HG03378 (cell line): Measurements from ENCODE around the gene RAB3GAP2.
A peak's percentile ranks its signal among the peaks of the same experiment; 100 is the strongest.
"Not testable (repeated sequence)": the region's sequence is repeated elsewhere in the genome, so short reads cannot be mapped to it uniquely, and the experiment has no call there.

Source experiments
- ATAC-seq: cut with Tn5 transposase; IDR thresholded peaks from one replicate; pipeline ENCODE4 v1.9.1; 2021; ENCODE audit warnings: mild to moderate bottlenecking, moderate library complexity; ENCODE audit not compliant: unreplicated experiment

RAB3GAP2 gene

GRCh38 chr1:220149742-220150141 lies 122.5 kb downstream of the RAB3GAP2 start:
- ATAC-seq, result peak; percentile 58

- ATAC-seq, result no peak
Observed at GRCh38 chr1:220144051-220144450, 128.2 kb downstream of the RAB3GAP2 start.

GRCh38 chr1:220139966-220140365 lies 132.3 kb downstream of the RAB3GAP2 start:
- no peak for ATAC-seq

DNA sequence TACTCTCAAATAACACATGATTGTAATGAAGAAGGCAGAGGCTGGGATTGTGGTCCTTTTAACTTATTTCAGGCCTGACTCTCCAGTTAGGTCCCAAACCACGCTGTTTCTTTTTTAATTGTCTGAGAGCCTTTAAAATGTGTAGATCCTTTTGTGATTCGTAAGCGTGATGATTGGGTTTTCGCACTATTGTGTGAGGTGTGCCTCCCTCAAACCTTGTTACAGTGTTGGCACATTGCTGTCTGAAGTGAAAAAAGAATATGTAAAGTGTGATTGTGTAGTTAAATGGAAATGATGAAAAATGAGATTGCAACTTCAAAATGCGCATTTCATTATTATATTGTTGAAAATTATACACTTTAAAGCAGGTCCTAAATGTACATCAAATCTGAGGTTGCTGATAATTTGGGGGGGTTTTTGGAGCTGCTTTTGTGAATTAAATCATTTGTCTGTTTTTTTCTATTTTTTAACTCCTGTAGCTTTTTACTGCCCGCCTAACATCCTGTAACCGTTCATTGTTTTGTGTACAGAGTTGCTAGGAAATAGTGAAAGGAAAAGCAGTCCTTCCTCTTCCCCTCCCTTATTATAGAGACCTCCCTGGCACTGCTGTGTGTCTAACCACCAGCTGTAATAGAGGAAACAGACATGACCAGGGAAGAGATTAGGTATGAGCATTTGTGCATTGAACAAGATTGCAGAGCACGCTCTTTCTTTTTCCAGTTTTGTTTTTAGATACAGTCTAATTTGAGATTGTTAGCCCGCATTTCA lies 135.1 kb downstream of the RAB3GAP2 start:
- no peak for ATAC-seq

DNA sequence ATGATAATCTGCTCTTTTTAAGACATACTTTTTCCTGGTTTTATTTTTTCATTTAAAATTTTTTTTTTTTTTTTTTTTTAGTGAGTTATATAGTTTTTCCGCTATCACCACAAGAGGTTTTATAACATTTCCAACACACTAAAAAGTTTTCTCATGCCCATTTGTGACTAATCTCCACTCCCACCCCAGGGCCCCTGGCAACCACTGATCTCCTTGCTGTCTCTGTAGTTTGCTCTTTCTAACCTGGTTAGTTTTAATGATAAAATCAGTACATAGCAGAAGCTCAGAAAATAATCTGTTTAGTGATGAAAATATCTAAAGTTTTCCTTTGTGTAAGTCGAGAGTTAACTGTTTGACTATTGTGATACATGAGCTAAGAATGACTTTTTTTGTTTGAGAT lies 136.5 kb downstream of the RAB3GAP2 start:
- ATAC-seq, result no peak

DNA sequence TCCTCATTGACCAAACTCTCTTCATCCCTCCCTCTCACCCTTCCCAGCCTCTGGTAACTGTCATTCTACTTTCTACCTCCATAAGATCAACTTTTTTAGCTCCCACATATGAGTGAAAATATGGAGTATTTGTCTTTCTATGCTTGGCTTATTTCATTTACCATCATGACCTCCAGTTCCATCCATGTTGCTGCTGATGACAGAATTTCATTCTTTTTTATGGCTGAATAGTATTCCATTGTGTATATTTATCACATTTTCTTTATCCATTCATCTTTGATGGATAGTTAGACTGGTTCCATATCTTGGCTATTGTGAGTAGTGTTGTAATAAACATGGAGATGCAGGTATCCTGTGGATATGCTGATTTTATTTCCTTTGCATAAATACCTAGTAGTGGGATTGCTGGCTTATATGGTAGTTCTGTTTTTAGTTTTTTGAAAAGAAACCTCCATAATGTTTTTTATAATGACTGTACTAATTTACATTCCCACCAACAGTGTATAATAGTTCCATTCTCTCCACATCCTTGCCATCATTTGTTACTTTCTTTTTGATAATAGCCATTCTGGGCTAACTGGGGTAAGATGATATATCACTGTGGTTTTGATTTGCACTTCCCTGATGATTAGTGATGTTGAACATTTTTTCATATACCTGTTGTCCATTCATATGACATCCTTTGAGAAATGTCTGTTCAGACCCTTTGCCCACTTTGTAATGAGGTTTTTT lies 142.6 kb downstream of the RAB3GAP2 start:
- no peak for ATAC-seq

- ATAC-seq, result no peak
Observed at GRCh38 chr1:220127076-220127475, 145.2 kb downstream of the RAB3GAP2 start.

DNA sequence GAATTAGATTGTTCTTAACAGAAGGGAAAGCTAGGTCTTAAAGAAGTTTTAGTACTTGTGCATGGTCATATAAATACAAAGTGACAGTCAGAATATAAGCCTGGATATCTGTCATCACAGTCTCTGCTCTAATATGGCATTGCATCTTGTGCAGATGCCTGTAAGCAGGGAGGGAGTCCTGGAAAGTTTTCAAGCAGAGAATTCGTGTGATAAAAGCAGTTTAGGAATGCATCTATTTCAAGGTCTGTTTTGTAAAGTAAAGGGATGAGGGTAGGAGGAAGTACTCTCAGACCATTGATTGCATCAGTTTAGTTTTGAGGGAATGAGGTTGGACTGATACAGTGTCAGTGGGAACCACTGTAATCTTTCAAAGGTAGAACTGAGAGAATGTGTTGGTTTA lies 147.7 kb downstream of the RAB3GAP2 start:
- no peak for ATAC-seq

DNA sequence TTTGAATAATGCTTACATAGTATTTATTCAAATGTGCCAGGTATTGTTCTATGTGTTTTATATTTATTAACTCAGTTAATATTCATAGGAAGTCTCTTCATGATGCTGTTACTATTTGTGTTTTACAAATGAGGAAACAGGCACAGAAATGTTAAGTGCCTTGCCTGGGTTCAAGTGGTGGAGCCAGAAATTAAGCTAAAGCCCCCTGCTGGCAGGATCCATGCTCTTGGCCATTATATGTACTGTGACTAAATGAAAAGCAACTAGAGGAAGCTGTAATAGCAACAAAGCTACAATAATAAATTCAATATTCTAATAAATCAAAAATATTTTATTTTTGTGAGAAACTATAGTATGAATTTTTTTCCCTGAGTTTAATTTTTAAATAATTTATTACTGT lies 148.4 kb downstream of the RAB3GAP2 start:
- no peak for ATAC-seq

DNA sequence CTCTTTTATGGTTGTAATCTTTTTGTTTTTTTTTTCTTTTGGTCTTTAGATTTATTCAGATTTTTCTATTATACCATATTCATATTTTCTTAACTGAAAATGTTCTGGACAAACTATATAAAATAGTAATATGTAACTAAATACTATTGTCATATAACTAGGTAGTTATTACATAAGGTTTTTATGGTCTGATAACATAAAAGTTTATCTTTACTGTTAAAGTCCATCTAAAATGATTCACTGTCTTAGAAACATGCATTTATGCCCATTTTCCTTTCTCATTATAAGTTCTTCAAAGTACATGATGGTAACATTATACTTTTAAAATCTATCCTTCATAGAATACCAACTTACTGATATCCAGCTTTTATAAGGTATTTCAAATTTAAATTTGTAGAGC lies 149.2 kb downstream of the RAB3GAP2 start:
- no peak for ATAC-seq

- no peak for ATAC-seq
Observed at GRCh38 chr1:220121791-220122530, 150.3 kb downstream of the RAB3GAP2 start.

DNA sequence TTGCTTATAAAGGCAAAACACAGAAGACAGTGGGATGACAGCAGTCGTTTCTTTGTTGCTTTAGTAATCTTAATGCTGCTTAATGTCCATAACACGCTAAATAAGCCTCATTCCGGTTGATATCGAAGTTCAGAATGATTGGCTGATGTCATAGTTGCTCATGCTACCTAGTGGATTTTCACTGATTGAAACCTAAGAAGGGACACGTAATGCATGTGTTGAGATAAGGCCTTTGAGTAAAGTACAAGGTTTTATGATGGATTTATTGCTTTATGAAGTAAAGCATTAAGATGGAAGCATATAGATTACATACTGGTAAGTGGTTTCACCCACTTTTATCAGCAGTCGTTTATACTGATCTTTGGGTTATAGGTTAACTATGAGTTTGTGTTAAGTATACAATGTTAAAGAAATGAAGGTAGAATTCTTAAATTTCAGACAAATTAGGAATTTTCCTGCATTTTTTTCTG lies 153.2 kb downstream of the RAB3GAP2 start:
- ATAC-seq, result no peak

DNA sequence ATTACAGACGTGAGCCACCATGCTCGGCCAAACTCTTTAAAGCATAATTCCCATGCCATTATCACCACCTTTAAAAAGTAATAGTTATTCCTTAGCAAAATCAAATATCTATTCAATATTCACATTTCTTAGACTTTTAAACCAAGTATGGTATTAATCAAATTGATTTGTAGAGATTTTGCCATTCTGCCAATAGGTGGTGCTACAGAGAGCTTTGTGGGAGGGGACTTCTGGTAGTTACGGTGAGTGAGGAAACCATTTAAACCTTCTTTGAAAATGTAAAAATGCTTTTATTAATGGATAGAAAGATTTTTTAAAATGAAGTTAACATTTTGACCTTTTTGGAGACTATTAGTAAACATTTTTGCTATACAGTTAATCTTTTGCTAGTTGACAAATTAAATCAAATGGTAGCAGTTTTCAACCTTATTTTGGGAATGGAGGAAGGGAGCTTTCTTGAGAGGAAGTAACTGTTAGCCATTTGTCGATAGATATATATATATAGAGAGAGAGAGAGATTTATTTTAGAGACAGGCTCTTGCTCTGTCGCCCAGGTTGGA lies 159.0 kb downstream of the RAB3GAP2 start:
- no peak for ATAC-seq

- not testable (repeated sequence) for ATAC-seq
Observed at GRCh38 chr1:220112600-220112999, 159.7 kb downstream of the RAB3GAP2 start.

GRCh38 chr1:220110473-220110872 lies 161.8 kb downstream of the RAB3GAP2 start:
- ATAC-seq, result not testable (repeated sequence)

DNA sequence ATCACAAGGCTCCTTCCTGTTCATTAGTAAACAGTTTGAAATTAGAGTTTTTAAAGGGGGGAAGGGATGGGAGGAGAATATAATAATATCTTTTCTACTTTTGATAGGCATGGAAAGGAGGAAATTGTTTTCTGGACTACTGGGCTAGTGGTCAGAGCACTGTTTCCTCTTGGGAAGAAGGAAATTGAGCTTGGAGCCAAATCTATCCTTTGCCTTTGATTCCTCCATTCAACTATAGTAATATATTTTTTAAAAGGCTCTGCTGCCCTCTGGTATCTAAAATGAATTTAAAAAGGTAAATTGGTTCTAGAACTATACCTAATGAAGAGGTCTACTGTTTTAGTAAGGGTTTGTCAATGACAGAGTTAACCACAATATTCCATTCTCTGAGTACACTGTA lies 172.4 kb downstream of the RAB3GAP2 start:
- ATAC-seq, result no peak
